IMR-90 (cell line): ENCODE results near the gene FTL. TPM values are rescaled to one million over a fixed set of nuclear protein-coding genes. Genes with fewer than 3 reads are reported as not detected.

Experiments used
- ATAC-seq: fragments of 200-7000 bp; cut with Tn5 transposase; 2 replicates; pipeline ENCODE4 v1.9.1; 2020; ENCODE audit warnings: low read depth, mild to moderate bottlenecking, moderate library complexity
- BruUV-seq: library from RNA; stranded (reverse); fragments of 400-500 nt; replicated peaks from 2 replicates; lab custom pipeline; 2021; lab: Mats Ljungman, UMichigan
- CTCF ChIA-PET: fragments of 300-600 bp; formaldehyde crosslinking; extraction: SDS; loops from one replicate; lab custom pipeline; 2021; ENCODE audit warnings: antibody characterized with exemption; lab: Yijun Ruan, JAX
- POLR2A ChIA-PET: fragments of 300-600 bp; sonication (Branson Sonifier 250); formaldehyde crosslinking; loops from one replicate; lab custom pipeline; 2022; ENCODE audit warnings: antibody characterized with exemption; ENCODE audit not compliant: unreplicated experiment; lab: Charles Lee
- DNase-seq: peaks from one replicate; pipeline ENCODE4 v3.0.0; 2013
- H2AFZ ChIP-seq: replicated peaks from 2 replicates; pipeline ENCODE3; 2013; ENCODE audit warnings: low read length, mild to moderate bottlenecking; ENCODE audit not compliant: poor library complexity
- H2AK5ac ChIP-seq: 2 replicates; pipeline ENCODE4 v1.6.1; 2013; ENCODE audit warnings: low read depth, low read length, inconsistent platforms
- H2AK9ac ChIP-seq: replicated peaks from 2 replicates; pipeline ENCODE3; 2013; ENCODE audit warnings: mild to moderate bottlenecking, low read depth, low read length, moderate library complexity; ENCODE audit not compliant: poor library complexity
- H2BK120ac ChIP-seq: 2 replicates; pipeline ENCODE4 v1.6.1; 2013; ENCODE audit warnings: low read depth, low read length, inconsistent platforms
- H2BK15ac ChIP-seq: 3 replicates; pipeline ENCODE4 v1.6.1; 2013; ENCODE audit warnings: low read depth, low read length, inconsistent platforms
- H2BK20ac ChIP-seq: 2 replicates; pipeline ENCODE4 v1.6.1; 2013; ENCODE audit warnings: low read depth, mild to moderate bottlenecking, inconsistent platforms, low read length, moderate library complexity
- H2BK5ac ChIP-seq: 2 replicates; pipeline ENCODE4 v1.6.1; 2013; ENCODE audit warnings: mild to moderate bottlenecking, low read depth, low read length, inconsistent platforms; ENCODE audit not compliant: poor library complexity, severe bottlenecking
- H3K14ac ChIP-seq: replicated peaks from 2 replicates; pipeline ENCODE4 v1.6.1; 2013; ENCODE audit warnings: low read depth, low read length, inconsistent platforms
- H3K18ac ChIP-seq: 2 replicates; pipeline ENCODE4 v1.6.1; 2013; ENCODE audit warnings: low read depth, low read length, control low read depth
- H3K23ac ChIP-seq: 2 replicates; pipeline ENCODE4 v1.6.1; 2013; ENCODE audit warnings: low read depth, low read length, inconsistent platforms
- H3K27ac ChIP-seq: 2 replicates; pipeline ENCODE4 v1.5.1; 2013; ENCODE audit warnings: mild to moderate bottlenecking, control low read depth, low read length; ENCODE audit not compliant: insufficient read depth
- H3K27me3 ChIP-seq: 2 replicates; pipeline ENCODE4 v1.6.1; 2013; ENCODE audit warnings: low read length; ENCODE audit not compliant: control insufficient read depth, insufficient read depth
- H3K36me3 ChIP-seq: 2 replicates; pipeline ENCODE4 v1.6.1; 2013; ENCODE audit warnings: low read length, mixed read lengths; ENCODE audit not compliant: control insufficient read depth, insufficient read depth
- H3K4ac ChIP-seq: 2 replicates; pipeline ENCODE4 v1.6.1; 2013; ENCODE audit warnings: low read depth, low read length, inconsistent platforms
- H3K4me1 ChIP-seq: 2 replicates; pipeline ENCODE4 v1.6.1; 2013; ENCODE audit warnings: low read length, mixed read lengths; ENCODE audit not compliant: control insufficient read depth, insufficient read depth
- H3K4me2 ChIP-seq: 2 replicates; pipeline ENCODE4 v1.6.1; 2013; ENCODE audit warnings: low read depth, mild to moderate bottlenecking, control low read depth, low read length, moderate library complexity
- H3K4me3 ChIP-seq: 2 replicates; pipeline ENCODE4 v1.5.1; 2013; ENCODE audit warnings: low read depth, mild to moderate bottlenecking, control low read depth, low read length, moderate library complexity; ENCODE audit not compliant: insufficient read depth
- H3K56ac ChIP-seq: 2 replicates; pipeline ENCODE4 v1.6.1; 2013; ENCODE audit warnings: low read length, inconsistent platforms; ENCODE audit not compliant: insufficient read depth; ENCODE audit errors: extremely low read depth
- H3K79me1 ChIP-seq, 2 experiments: 2 replicates each; pipeline ENCODE4 v1.6.1; 2013; ENCODE audit warnings: low read length in 2 of 2, inconsistent platforms in 1 of 2, low read depth in 1 of 2
- H3K9ac ChIP-seq: 2 replicates; pipeline ENCODE4 v1.6.1; 2013; ENCODE audit warnings: low read depth, low read length, control low read depth
- H3K9me1 ChIP-seq: 2 replicates; pipeline ENCODE4 v1.6.1; 2013; ENCODE audit warnings: low read length, inconsistent platforms; ENCODE audit not compliant: insufficient read depth
- H3K9me3 ChIP-seq: 2 replicates; pipeline ENCODE4 v1.6.1; 2013; ENCODE audit warnings: low read length; ENCODE audit not compliant: control insufficient read depth, insufficient read depth
- H4K20me1 ChIP-seq: 2 replicates; pipeline ENCODE4 v1.6.1; 2013; ENCODE audit warnings: low read length, inconsistent platforms; ENCODE audit not compliant: insufficient read depth
- H4K5ac ChIP-seq: 2 replicates; pipeline ENCODE4 v1.6.1; 2013; ENCODE audit warnings: mild to moderate bottlenecking, low read depth, low read length, control low read depth
- H4K8ac ChIP-seq, 2 experiments: 2 replicates each; pipeline ENCODE4 v1.6.1; 2013; ENCODE audit warnings: low read depth in 2 of 2, low read length in 2 of 2, control low read depth in 1 of 2, inconsistent platforms in 1 of 2
- H4K91ac ChIP-seq: 2 replicates; pipeline ENCODE4 v1.6.1; 2013; ENCODE audit warnings: low read depth, low read length, inconsistent platforms; ENCODE audit not compliant: insufficient read depth
- FOS ChIP-seq: fragments of 150-350 bp; IDR thresholded peaks from 2 replicates; pipeline ENCODE4 v1.6.1; 2016; ENCODE audit warnings: low read depth, low read length
- POLR2A ChIP-seq: IDR thresholded peaks from 2 replicates; pipeline ENCODE4 v1.6.1; 2012; ENCODE audit warnings: mild to moderate bottlenecking, low read depth, low read length
- SMC3 ChIP-seq: fragments of 150-350 bp; IDR thresholded peaks from 2 replicates; pipeline ENCODE4 v1.6.1; 2016; ENCODE audit warnings: low read depth, mild to moderate bottlenecking, antibody characterized with exemption, low read length, moderate library complexity
- WGBS, 2 experiments: methylation state at CpG; one replicate each; pipeline versions ENCODE4 v1.1.5 to v1.1.7; 2013; ENCODE audit warnings: missing lambda C conversion rate in 2 of 2; ENCODE audit not compliant: insufficient read length in 1 of 2; ENCODE audit errors: extremely low coverage in 2 of 2; 5-methylcytosine and 5-hydroxymethylcytosine counted together
- dilution Hi-C: fragments of 300-500 bp; cut with HindIII; formaldehyde crosslinking; loops from one replicate; pipeline ENCODE4 v1.14.3; 2018; ENCODE audit warnings: low sequenced_read_pairs; ENCODE audit not compliant: unreplicated experiment
- in situ Hi-C: fragments of 300-500 bp; cut with MboI; formaldehyde crosslinking; loops from 3 replicates; pipeline ENCODE4 v1.14.3; 2019; ENCODE audit warnings: low sequenced_read_pairs, inconsistent platforms, mixed read lengths
- intact Hi-C: fragments of 100-400 bp; cut with micrococcal nuclease; formaldehyde crosslinking; loops from 2 replicates; pipeline ENCODE4 v1.10.0; 2022
- polyA plus RNA-seq, 3 experiments: library from polyadenylated mRNA; depleted of rRNA; stranded (reverse); fragments of >200 nt; gene quantifications; 2 replicates each; pipeline ENCODE4 v1.2.3, GENCODE V29; 2012; ENCODE audit warnings: low replicate concordance in 1 of 3
- total RNA-seq: library from RNA; depleted of rRNA; stranded (reverse); fragments of >200 nt; gene quantifications from 2 replicates; pipeline ENCODE4 v1.2.3, GENCODE V29; 2012

Gene FTL
- total and polyA plus RNA-seq, 2 of the 4 experiments (the other 2 are of a cell fraction) = 1,057 to 2,944 TPM

GRCh38 chr19:48953990-48954594 lies 11.0 kb upstream of the FTL start:
- peak overlapping the region; percentile 55 for H3K27ac ChIP-seq
- peak overlapping the region; percentile 71 for H2AK9ac ChIP-seq
- H4K5ac ChIP-seq = peak overlapping the region; percentile 73
- DNase-seq (no peak), ATAC-seq (no peak)
- peak overlapping the region; percentile 85 to 89 for H4K8ac ChIP-seq
- peak overlapping the region; percentile 21 for H2BK120ac ChIP-seq
- ChIA-PET CTCF (no interaction called here), POLR2A (interaction anchor here (0.6 to 1.3 kb wide), 3 partner anchors 10 to 117 kb away, joined by 4 to 7 read pairs (median 6); no protein-coding TSS in a partner anchor)
- peak overlapping the region; percentile 90 for H2AFZ ChIP-seq
- no peaks in the 10 kb centered on the region for H3K9me3 ChIP-seq
- TF ChIP-seq SMC3 (no peak), FOS (no peak), POLR2A (no peak)
- H4K91ac ChIP-seq = peak overlapping the region; percentile 65
- 53% methylated on average over 3 of the region's 11 CpGs; no CpG with 5 or more reads in 1 of the 2 experiments for WGBS, 2 experiments
- dilution Hi-C loops (no loop called here), intact Hi-C loops (loop anchor here (2.0 kb wide), 1 partner anchor 53 kb away; the partner anchor contains the start of gene NUCB1), in situ Hi-C loops (no loop called here)
- no TSS peak for BruUV-seq
- 0 out of 2 replicates have a peak, but pooled peaks cover 2% of the 10 kb centered on the region for H4K20me1 ChIP-seq
- H3K18ac ChIP-seq = peak overlapping the region; percentile 30; the same call in 1 of the 2 replicates
- H2BK5ac ChIP-seq = peak overlapping the region; percentile 8
- no peaks in the 10 kb centered on the region for H3K27me3 ChIP-seq
- H3K9me1 ChIP-seq = peaks cover 15% of the 10 kb centered on the region
- peak overlapping the region; percentile 54 for H3K4ac ChIP-seq
- H3K56ac ChIP-seq = peak overlapping the region; percentile 63
- H3K23ac ChIP-seq = peak overlapping the region; percentile 12
- peaks cover 19 to 38% of the 10 kb centered on the region in 2 experiments for H3K79me1 ChIP-seq
- peak overlapping the region; percentile 83 for H3K4me2 ChIP-seq
- H2BK15ac ChIP-seq = no peak overlapping the region
- peak overlapping the region; percentile 93 for H3K4me3 ChIP-seq
- H3K9ac ChIP-seq = peak overlapping the region; percentile 59
- peaks cover 8% of the 10 kb centered on the region for H3K4me1 ChIP-seq
- no peak overlapping the region; the same call in 1 of the 2 replicates for H2BK20ac ChIP-seq
- peaks cover 11% of the 10 kb centered on the region for H3K36me3 ChIP-seq
- H3K14ac ChIP-seq = peak overlapping the region; percentile 46
- peak overlapping the region; percentile 5; the same call in 1 of the 2 replicates for H2AK5ac ChIP-seq
